Activated T-cell treated with anti-CD3 and anti-CD28 coated beads, Interleukin-2, amount 50 U/mL, for 24 hours (primary cell): ENCODE measurements around the gene PIK3R5.

Source experiments
- DNase-seq: peaks from one replicate; pipeline ENCODE4 v3.0.0-alpha.2; 2020
- H3K27ac Mint-ChIP-seq: 2 replicates; pipeline ENCODE4 v1.8.0; 2020; ENCODE audit warnings: mild to moderate bottlenecking, mixed read lengths
- H3K27me3 Mint-ChIP-seq: 2 replicates; pipeline ENCODE4 v1.8.0; 2020; ENCODE audit warnings: mixed read lengths
- H3K36me3 Mint-ChIP-seq: 2 replicates; pipeline ENCODE4 v1.8.0; 2020; ENCODE audit warnings: low read depth, mixed read lengths
- H3K4me1 Mint-ChIP-seq: 2 replicates; pipeline ENCODE4 v1.8.0; 2020; ENCODE audit warnings: low read depth, mixed read lengths
- H3K4me3 Mint-ChIP-seq: 2 replicates; pipeline ENCODE4 v1.8.0; 2020; ENCODE audit warnings: mild to moderate bottlenecking, moderate library complexity, mixed read lengths
- H3K9me3 Mint-ChIP-seq: 2 replicates; pipeline ENCODE4 v1.8.0; 2020; ENCODE audit warnings: mixed read lengths

The PIK3R5 gene

DNA sequence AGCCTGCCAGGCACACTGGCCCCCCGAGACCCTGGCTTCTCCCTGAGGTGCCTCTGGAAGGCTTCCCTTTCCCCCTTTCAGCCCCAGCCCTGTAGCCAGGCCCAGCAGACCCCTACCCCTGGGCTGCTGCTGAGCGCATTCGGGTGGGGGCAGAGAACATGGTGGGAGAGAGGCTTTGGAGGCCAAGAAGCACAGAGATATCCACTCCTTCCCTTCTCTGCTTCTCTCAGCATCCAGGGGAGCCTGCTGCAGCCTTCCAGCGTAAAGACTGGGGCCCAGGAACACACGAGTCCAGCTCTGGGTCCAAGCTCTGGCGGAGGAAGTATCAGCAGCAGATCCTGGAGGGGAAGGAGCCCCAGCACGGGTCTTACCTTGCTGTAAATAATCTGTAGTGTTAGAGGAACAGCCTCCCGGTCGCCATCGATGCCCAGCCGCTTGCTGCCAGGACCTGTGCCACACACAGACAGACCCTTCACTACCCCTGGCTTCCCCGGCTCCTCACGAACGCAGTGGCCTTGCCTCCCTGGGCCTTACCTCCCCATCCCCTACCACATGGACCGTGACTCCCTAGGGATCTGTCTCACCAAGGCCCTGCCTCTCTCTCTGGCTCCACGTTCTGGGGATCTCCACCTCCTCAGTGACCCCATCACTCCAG is 81.0 kb downstream of the PIK3R5 start:
- Mint-ChIP-seq H3K9me3 (no peaks in the 10 kb centered on the region), H3K27me3 (no peaks in the 10 kb centered on the region), H3K36me3 (peaks cover 77% of the 10 kb centered on the region), H3K4me3 (no peak overlapping the region), H3K27ac (peak overlapping the region; percentile 47), H3K4me1 (no peaks in the 10 kb centered on the region)
- no peak for DNase-seq

DNA sequence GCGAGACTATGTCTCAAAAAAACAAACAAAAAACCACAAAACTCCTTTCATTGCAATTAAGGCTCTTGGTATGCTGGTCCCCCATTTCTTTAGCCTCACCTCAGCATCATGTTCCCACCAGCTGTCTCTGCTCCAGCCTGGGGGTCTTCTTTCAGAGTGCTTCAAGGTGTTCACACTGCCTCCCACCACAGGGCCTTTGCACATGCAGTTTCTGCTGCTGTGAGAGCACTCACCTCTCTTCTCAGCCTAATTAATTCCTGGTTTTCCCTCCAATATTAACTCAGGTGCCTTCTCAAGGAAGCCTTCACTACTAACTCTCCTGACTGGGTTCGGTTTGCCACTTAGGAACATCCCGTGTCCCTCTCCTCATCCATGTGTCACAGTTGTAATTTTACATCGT is 82.2 kb downstream of the PIK3R5 start:
- Mint-ChIP-seq H3K27ac (peak overlapping the region; percentile 6), H3K9me3 (no peaks in the 10 kb centered on the region), H3K4me1 (no peaks in the 10 kb centered on the region), H3K36me3 (peaks cover 79% of the 10 kb centered on the region), H3K4me3 (no peak overlapping the region), H3K27me3 (no peaks in the 10 kb centered on the region)
- DNase-seq = peak; percentile 20

DNA sequence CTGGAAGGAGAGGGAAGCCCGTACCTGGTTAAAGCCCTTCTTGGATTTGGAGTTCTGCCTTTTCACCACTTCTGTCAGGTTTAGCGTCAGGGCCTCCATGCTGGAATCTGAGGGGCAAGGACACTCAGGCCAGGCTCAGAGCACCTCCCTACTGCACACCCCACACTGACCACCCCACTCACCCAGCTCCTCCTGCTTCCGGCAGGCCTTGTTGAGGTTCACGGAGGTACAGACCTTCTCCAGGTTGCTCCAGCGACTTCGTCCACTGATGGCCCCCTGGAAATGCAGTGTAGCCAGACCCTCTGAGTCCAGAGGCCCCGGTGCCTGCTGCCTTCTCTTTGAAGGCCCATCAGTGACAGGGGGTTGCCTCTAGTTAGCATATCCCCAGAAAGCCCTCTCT is 83.9 kb downstream of the PIK3R5 start:
- no peak for DNase-seq
- Mint-ChIP-seq H3K27ac (no peak overlapping the region), H3K36me3 (peaks cover 79% of the 10 kb centered on the region), H3K4me3 (no peak overlapping the region), H3K27me3 (no peaks in the 10 kb centered on the region), H3K9me3 (no peaks in the 10 kb centered on the region), H3K4me1 (no peaks in the 10 kb centered on the region)

DNA sequence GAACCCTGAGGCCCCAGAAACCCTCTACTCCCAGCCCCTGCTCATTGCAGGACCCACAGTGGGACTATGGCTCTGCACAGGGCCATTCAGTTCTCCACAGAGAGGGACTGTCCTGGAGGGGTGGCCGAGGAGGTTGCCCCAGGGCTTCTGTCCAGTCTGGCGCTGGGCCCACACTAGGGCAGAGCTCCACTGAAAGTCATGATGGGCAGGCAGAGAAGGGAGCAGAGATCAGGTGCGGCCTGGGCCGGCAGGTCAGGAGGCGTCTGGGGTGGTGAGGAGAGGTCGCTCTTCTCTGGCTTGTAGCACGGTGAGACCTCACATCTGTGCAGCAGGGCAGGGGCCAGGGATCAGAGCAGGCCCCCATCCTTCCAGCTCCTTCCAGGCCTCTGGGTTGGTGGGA is 85.0 kb downstream of the PIK3R5 start:
- Mint-ChIP-seq H3K36me3 (peaks cover 70% of the 10 kb centered on the region), H3K27me3 (no peaks in the 10 kb centered on the region), H3K27ac (no peak overlapping the region), H3K4me3 (no peak overlapping the region), H3K4me1 (no peaks in the 10 kb centered on the region), H3K9me3 (no peaks in the 10 kb centered on the region)
- DNase-seq = no peak

DNA sequence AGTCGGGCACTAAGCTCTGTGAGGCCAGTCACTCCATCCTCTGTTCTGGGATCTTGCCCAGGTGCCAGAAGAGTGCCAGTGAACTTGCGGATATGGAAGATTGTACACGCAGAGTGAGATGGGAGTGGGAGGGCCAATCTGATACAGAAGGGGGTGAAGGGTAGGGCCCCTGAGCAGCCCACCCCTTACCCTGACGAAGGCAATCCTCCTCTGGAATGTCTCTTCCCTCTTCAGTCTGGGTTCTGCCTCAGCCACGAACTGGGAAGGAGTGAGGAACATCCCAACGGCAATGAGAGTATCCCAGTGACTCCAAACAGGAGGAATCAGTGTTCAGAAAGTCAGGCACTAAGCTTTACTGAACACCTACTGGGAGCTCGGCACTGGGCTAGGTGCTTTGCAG is 86.1 kb downstream of the PIK3R5 start:
- Mint-ChIP-seq H3K4me3 (no peak overlapping the region), H3K36me3 (peaks cover 67% of the 10 kb centered on the region), H3K27ac (peak overlapping the region; percentile 27), H3K27me3 (no peaks in the 10 kb centered on the region), H3K4me1 (no peaks in the 10 kb centered on the region), H3K9me3 (no peaks in the 10 kb centered on the region)
- no peak for DNase-seq

DNA sequence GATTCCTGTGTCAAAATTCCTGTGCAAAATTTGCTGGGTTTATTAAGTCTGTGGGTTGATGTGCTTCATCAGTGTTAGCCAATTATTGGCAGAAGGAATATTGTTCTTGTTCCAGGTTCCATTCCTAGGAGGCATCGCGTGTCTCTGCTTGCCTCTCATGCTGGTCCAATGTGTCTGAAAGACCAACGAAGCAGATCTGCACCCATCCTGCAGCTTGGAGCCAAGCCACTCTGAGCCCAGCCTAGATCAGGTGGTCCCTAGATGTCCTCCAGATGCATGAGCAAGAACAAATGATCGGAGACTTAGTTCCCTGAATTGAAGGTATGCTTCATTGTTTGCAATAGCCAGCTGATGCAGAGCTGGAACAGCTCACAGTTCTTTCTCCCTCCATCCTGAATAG is 87.5 kb downstream of the PIK3R5 start:
- peaks cover 55% of the 10 kb centered on the region for H3K36me3 Mint-ChIP-seq
- H3K4me3 Mint-ChIP-seq = no peak overlapping the region

DNA sequence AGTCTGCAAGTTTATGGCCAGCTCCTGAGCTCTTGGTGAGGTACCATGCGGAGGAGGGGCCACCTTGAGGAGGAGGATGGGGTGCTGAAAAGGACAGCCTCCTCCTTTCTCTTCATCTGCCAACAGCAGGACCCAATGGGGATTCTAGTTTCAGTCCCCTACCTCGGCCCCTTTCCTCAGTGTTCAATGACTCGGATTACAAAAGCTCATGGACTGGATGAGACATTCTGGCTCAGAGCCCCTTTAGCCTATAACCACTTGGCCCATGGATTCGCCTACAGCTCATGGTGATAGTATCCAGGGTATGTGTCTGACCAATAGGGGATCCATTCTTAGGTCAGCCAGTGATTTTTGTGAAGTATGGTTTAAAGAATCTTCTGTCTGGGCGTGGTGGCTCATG is 89.5 kb downstream of the PIK3R5 start:
- no peaks in the 10 kb centered on the region for H3K27me3 Mint-ChIP-seq
- DNase-seq = no peak
- H3K27ac Mint-ChIP-seq = no peak overlapping the region
- peaks cover 35% of the 10 kb centered on the region for H3K36me3 Mint-ChIP-seq
- H3K4me1 Mint-ChIP-seq = no peaks in the 10 kb centered on the region
- no peak overlapping the region for H3K4me3 Mint-ChIP-seq
- H3K9me3 Mint-ChIP-seq = no peaks in the 10 kb centered on the region

More for the DNA sequence above, 87.5 kb downstream of the PIK3R5 start:
- no peaks in the 10 kb centered on the region for H3K9me3 Mint-ChIP-seq
- H3K27me3 Mint-ChIP-seq = no peaks in the 10 kb centered on the region
- H3K4me1 Mint-ChIP-seq = no peaks in the 10 kb centered on the region
- no peak for DNase-seq
- peak overlapping the region; percentile 22 for H3K27ac Mint-ChIP-seq

DNA sequence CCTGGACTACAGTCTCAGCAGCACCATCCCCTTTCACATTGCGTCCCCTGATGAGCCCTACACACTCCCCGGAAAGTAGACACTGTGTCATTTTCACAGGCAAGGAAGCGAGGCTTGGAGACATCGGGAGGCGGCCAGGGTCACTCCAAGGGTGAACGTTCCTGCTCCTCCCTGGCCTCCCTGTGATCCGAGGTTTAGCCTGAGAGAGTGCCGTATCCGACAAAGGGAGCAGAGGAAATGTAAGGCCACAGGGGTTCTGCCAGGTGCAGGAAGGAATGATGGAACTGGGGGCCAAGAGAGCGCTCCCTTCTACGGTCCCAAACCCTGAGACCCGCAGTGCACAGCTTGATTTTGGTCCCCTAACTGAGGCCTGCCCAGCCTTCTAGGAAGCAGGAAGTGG is 90.1 kb downstream of the PIK3R5 start:
- Mint-ChIP-seq H3K9me3 (no peaks in the 10 kb centered on the region), H3K4me3 (no peak overlapping the region), H3K36me3 (peaks cover 30% of the 10 kb centered on the region), H3K4me1 (no peaks in the 10 kb centered on the region), H3K27me3 (no peaks in the 10 kb centered on the region), H3K27ac (no peak overlapping the region)
- peak; percentile 8 for DNase-seq

DNA sequence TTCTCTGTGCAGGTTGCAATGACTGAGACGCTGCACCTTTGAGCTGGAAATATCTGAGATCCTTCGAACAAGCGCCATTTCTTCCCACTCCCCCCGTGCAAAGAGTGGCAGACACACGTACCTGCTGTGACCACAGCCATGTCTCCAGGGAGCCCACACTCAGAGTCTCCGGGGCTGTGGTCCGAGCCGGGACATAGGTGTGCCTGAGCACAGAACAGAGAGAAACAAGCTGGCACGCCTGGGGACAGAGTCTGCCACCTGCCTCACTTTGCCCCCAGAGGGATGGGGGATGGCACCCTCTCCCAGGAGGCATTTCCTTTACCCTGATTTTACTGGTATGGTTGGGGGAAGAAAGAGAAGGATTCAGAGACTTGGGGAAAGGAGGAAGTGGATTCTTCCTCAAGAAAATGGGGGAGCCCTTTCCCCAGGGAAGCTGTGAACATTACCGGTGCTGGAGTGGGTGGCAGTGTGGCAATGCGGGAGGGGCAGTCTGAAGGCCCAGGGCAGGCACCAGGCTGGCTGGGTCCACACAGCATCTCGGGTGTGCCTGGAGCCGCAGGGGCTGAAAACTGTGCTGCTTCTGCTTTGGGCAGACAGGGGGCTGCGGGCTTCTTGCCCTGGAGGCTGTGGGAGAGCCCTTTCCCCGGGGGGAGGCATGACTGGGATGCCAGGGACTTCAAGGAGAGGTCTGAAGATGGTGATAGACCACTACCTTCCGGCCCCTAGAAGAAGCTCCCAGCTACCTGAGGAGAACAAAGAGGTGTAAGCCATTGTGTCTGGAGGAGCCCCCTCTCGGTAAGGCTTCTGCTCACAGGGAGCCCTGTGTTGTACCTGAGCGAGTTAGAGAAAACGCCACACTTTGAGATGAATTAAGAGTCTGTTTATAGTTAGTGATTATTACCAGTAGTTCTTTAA is 91.4 kb downstream of the PIK3R5 start:
- H3K36me3 Mint-ChIP-seq = peaks cover 18% of the 10 kb centered on the region

DNA sequence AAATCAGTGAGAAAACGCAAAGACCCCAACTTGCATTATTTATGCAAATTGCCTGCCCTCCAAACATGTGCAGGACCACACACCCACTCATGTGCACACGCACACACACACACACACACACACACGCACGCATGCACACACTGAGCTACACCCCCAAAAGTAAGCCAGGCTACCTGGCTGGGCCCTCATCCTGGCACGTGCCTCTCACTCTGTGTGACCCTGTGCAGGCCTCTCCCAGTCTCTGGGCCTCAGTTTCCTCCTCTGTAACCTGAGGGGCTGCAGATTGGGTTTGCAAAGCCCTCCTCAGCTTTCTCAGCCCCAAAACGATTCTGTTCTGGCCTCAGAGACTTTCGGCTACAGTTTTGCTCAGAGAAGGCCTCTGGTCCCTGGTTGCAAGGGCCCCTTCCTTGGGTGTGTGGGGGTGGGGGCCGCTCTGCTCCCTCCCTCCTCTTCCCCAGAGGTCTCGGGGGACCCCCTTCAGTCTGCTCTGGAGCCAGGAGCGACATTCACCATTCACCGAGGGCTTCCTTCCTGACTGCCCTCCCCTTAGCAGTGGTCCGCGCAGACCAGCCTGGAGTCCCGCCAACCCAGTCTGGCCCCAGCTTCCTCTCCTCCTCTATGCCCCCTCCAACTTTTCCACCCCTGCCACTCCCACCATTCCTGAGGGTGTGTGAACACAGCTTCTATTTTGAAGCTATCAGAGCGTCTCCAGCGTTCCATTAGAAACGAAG is 92.6 kb downstream of the PIK3R5 start:
- Mint-ChIP-seq H3K36me3 (peaks cover 7% of the 10 kb centered on the region), H3K9me3 (no peaks in the 10 kb centered on the region)

More for the DNA sequence above, 91.4 kb downstream of the PIK3R5 start:
- Mint-ChIP-seq H3K4me1 (peaks cover 2% of the 10 kb centered on the region), H3K27me3 (no peaks in the 10 kb centered on the region), H3K27ac (no peak overlapping the region), H3K9me3 (no peaks in the 10 kb centered on the region), H3K4me3 (no peak overlapping the region)
- DNase-seq = no peak

DNA sequence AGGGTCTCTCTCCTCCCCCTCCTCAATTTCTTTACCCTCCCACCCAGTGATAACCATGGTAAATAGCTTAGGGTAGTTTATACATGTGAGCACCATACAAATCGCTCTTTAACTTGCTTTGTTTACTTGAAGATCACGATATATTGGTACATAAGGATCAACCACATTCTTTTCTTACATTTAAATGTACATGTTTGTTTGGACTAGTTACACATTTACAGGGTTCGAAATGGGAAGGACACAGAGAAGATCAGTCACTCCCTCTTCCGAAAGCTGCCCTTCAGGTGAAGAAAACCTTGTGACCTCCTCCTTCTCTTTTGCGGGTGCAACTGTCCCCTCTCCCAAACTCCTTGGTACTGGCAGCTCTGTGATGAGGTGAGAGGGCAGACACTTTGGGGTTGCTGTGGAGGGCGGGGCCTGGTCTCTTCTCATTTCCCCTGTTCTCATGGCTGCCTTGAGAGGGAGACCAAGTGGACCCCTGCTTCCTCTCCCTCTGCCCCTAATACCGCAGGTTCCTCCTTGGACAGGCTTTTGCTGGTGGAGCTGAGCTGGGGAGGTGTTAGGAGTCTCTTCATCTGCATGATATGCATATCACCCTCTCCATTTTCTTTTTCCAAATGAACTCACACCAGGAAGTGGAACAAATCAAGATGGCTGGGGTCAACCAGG is 93.3 kb downstream of the PIK3R5 start:
- Mint-ChIP-seq H3K27ac (no peak overlapping the region), H3K9me3 (no peaks in the 10 kb centered on the region), H3K36me3 (no peaks in the 10 kb centered on the region), H3K27me3 (no peaks in the 10 kb centered on the region), H3K4me3 (no peak overlapping the region), H3K4me1 (peaks cover 21% of the 10 kb centered on the region)
- DNase-seq = no peak

More for the DNA sequence above, 92.6 kb downstream of the PIK3R5 start:
- H3K27ac Mint-ChIP-seq = no peak overlapping the region
- H3K4me1 Mint-ChIP-seq = peaks cover 14% of the 10 kb centered on the region
- no peak overlapping the region for H3K4me3 Mint-ChIP-seq
- H3K27me3 Mint-ChIP-seq = no peaks in the 10 kb centered on the region
- no peak for DNase-seq

DNA sequence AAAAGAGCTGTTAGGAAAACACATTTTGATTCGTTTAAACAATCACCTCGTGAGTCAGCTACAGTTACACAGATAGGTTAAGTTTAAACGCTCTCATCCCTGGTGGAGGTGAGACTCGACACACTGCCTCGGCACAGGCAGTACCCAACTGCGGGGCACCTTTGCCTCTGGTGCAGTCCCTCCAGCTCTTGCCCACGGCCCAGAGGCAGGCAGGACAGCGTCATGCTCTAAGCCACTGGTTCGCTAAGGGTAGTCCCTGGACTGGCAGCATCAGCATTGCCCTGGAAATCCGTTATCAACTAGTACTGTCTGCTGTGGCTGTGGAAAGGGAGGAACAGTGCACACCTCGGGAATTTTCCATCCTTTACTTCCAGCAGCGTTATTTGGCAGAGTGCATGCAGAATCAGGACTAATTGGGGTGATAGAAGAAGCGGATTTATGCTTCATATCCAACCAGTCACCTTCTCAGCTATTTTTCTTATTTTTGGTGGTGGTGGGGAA is 94.4 kb downstream of the PIK3R5 start:
- Mint-ChIP-seq H3K27ac (no peak overlapping the region), H3K9me3 (no peaks in the 10 kb centered on the region), H3K27me3 (no peaks in the 10 kb centered on the region), H3K36me3 (no peaks in the 10 kb centered on the region), H3K4me1 (peaks cover 29% of the 10 kb centered on the region), H3K4me3 (no peak overlapping the region)
- DNase-seq = no peak

DNA sequence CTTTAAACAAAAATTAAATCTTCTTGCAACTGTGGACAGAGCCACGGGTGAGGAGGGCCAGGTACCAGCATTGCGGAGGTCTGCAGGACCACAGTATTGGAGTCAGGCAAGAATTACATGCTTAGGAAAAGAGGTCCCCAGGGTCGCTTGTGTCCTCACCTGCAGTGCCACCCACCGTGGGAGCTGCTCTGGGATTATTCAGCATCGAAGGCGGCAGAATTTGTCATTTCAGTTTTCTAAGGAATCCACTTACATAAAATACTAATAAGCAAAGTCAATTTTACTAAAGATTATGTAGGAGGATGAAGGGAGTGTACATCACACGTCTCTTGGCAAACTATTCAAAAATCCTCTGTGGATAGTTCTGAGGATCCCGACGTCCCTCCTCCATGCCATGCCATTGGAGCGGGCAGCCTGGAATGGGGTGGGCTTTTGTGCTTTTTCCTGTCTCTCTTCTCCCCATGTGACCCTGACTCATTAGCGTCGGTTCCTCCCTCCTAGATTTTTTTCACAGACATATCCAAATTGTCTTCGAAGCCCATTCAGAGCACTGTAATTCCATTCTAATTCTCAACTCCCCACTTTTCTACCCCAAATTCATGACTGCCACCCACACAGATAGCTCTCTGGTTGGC is 95.0 kb downstream of the PIK3R5 start:
- peaks cover 29% of the 10 kb centered on the region for H3K4me1 Mint-ChIP-seq
- H3K27me3 Mint-ChIP-seq = no peaks in the 10 kb centered on the region
- H3K9me3 Mint-ChIP-seq = no peaks in the 10 kb centered on the region
- no peaks in the 10 kb centered on the region for H3K36me3 Mint-ChIP-seq
- no peak overlapping the region for H3K27ac Mint-ChIP-seq
- DNase-seq = no peak
- H3K4me3 Mint-ChIP-seq = no peak overlapping the region
